Esophagus muscularis mucosa (tissue), 3 donors: ENCODE measurements around the gene BRSK2.

Experiments used
- POLR2A ChIP-seq: fragments of 450-650 bp; IDR thresholded peaks from one replicate; pipeline ENCODE4 v1.6.1; 2017; ENCODE audit warnings: antibody characterized with exemption, moderate library complexity, mild to moderate bottlenecking, low read depth
- POLR2AphosphoS5 ChIP-seq, 2 donors: sonication (generic); formaldehyde crosslinking; IDR thresholded peaks; one replicate each; pipeline ENCODE4 v1.6.1; 2017; ENCODE audit warnings: antibody characterized with exemption in 2 of 2
- TF ChIP-seq, protein P1 (sequence below), 3 experiments: fragments of 200-600 bp in 2 of 3; fragments of 450-650 bp in 1 of 3; sonication (generic) in 2 of 3; IDR thresholded peaks; one replicate each; pipeline ENCODE4 v1.5.1; 2017 to 2019; ENCODE audit warnings: antibody characterized with exemption in 3 of 3, mild to moderate bottlenecking in 2 of 3, moderate library complexity in 1 of 3

DNA sequence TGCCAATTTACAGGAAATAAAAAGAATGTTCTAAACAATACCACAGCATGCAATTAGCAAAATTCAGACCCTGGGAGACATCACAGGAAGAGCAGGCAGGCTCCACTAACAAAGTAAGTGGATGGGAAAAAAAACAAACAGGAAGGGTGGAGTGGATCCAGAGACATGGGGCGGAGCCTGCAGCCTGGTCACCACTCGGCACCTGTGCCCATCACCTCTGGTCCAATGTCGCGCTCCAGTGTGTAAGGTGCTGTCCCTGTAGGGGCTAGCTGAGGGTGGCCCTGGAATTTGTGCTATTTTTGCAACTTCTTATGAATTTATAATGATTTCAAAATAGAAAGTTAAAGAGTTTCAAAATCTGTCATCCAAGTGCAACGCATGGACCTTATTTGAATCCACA lies 107.9 kb downstream of the BRSK2 start:
- TF ChIP-seq, protein P1, sequence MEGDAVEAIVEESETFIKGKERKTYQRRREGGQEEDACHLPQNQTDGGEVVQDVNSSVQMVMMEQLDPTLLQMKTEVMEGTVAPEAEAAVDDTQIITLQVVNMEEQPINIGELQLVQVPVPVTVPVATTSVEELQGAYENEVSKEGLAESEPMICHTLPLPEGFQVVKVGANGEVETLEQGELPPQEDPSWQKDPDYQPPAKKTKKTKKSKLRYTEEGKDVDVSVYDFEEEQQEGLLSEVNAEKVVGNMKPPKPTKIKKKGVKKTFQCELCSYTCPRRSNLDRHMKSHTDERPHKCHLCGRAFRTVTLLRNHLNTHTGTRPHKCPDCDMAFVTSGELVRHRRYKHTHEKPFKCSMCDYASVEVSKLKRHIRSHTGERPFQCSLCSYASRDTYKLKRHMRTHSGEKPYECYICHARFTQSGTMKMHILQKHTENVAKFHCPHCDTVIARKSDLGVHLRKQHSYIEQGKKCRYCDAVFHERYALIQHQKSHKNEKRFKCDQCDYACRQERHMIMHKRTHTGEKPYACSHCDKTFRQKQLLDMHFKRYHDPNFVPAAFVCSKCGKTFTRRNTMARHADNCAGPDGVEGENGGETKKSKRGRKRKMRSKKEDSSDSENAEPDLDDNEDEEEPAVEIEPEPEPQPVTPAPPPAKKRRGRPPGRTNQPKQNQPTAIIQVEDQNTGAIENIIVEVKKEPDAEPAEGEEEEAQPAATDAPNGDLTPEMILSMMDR (IDR thresholded peaks at IDR 0.05): no peak
- TF ChIP-seq POLR2A (no peak), POLR2AphosphoS5 (IDR thresholded peaks at IDR 0.05) (no peak)
